PC-3 (cell line): Measurements from ENCODE around the gene CRISPLD2. TPM values are rescaled to one million over a fixed set of nuclear protein-coding genes. Genes with fewer than 3 reads are reported as not detected.

ENCODE experiments used
- ATAC-seq: fragments of 200-7000 bp; cut with Tn5 transposase; 2 replicates; pipeline ENCODE4 v1.9.1; 2020; ENCODE audit warnings: mild to moderate bottlenecking, moderate library complexity
- BruUV-seq: library from RNA; stranded (reverse); fragments of 400-500 nt; replicated peaks from 2 replicates; lab custom pipeline; 2021; lab: Mats Ljungman, UMichigan
- CTCF ChIA-PET: fragments of 300-600 bp; sonication (Branson Sonifier 250); formaldehyde crosslinking; loops from one replicate; lab custom pipeline; 2022; ENCODE audit warnings: antibody characterized with exemption; lab: Charles Lee
- POLR2A ChIA-PET: fragments of 300-600 bp; sonication (Branson Sonifier 250); formaldehyde crosslinking; loops from one replicate; lab custom pipeline; 2022; ENCODE audit warnings: antibody characterized with exemption; ENCODE audit not compliant: unreplicated experiment; lab: Charles Lee
- DNase-seq: peaks from one replicate; pipeline ENCODE4 v3.0.0-alpha.2; 2015
- H2AFZ ChIP-seq: fragments of 300-600 bp; sonication (generic); 2 replicates; pipeline ENCODE4 v1.6.0; 2016; ENCODE audit warnings: antibody characterized with exemption, low read length
- H3F3A ChIP-seq: fragments of 300-600 bp; sonication (generic); one replicate; pipeline ENCODE4 v1.6.0; 2017; ENCODE audit warnings: antibody characterized with exemption, low read length, control low read depth, mild to moderate bottlenecking; ENCODE audit not compliant: unreplicated experiment
- H3K27ac ChIP-seq: fragments of 300-600 bp; sonication (generic); 2 replicates; pipeline ENCODE4 v1.5.1; 2016; ENCODE audit warnings: mild to moderate bottlenecking, low read length
- H3K27me3 ChIP-seq: fragments of 300-600 bp; sonication (generic); 2 replicates; pipeline ENCODE4 v1.6.1; 2016; ENCODE audit warnings: low read length, mixed read lengths
- H3K36me3 ChIP-seq: fragments of 300-600 bp; sonication (generic); 2 replicates; pipeline ENCODE4 v1.6.1; 2016; ENCODE audit warnings: low read depth, mixed run types, low read length, mixed read lengths
- H3K4me1 ChIP-seq: fragments of 300-600 bp; sonication (generic); 2 replicates; pipeline ENCODE4 v1.5.1; 2016; ENCODE audit warnings: low read length; ENCODE audit not compliant: insufficient read depth
- H3K4me2 ChIP-seq: fragments of 300-600 bp; sonication (generic); 2 replicates; pipeline ENCODE4 v1.6.0; 2016; ENCODE audit warnings: low read length
- H3K4me3 ChIP-seq: fragments of 300-600 bp; sonication (generic); 2 replicates; pipeline ENCODE4 v1.5.1; 2016; ENCODE audit warnings: mild to moderate bottlenecking, low read length, mixed read lengths
- H3K79me2 ChIP-seq: fragments of 300-600 bp; sonication (generic); 2 replicates; pipeline ENCODE4 v1.6.1; 2017; ENCODE audit warnings: low read length, mixed read lengths
- H3K9ac ChIP-seq: fragments of 300-600 bp; sonication (generic); 2 replicates; pipeline ENCODE4 v1.6.0; 2016; ENCODE audit warnings: mild to moderate bottlenecking, low read length
- H3K9me2 ChIP-seq: fragments of 300-600 bp; sonication (generic); replicated peaks from 2 replicates; pipeline ENCODE4 v1.6.1; 2016; ENCODE audit warnings: mixed run types, low read length, mixed read lengths
- H3K9me3 ChIP-seq: fragments of 300-600 bp; sonication (generic); 2 replicates; pipeline ENCODE4 v1.6.1; 2016; ENCODE audit warnings: low read length, mixed read lengths
- H4K20me1 ChIP-seq: fragments of 300-600 bp; sonication (generic); 2 replicates; pipeline ENCODE4 v1.6.1; 2016; ENCODE audit warnings: low read length, mixed read lengths
- EZH2 ChIP-seq: fragments of 300-600 bp; sonication (generic); IDR thresholded peaks from one replicate; pipeline ENCODE4 v1.6.1; 2017; ENCODE audit warnings: antibody characterized with exemption, mild to moderate bottlenecking, low read length; ENCODE audit not compliant: unreplicated experiment
- EZH2phosphoT487 ChIP-seq: fragments of 300-600 bp; sonication (generic); IDR thresholded peaks from 2 replicates; pipeline ENCODE4 v1.6.1; 2018; ENCODE audit warnings: mild to moderate bottlenecking, antibody characterized with exemption, low read length, borderline replicate concordance
- intact Hi-C: fragments of 100-400 bp; cut with micrococcal nuclease; formaldehyde crosslinking; loops from 2 replicates; pipeline ENCODE4 v1.9.0; 2023
- total RNA-seq: library from RNA; depleted of rRNA; stranded (reverse); fragments of >200 nt; gene quantifications from 2 replicates; pipeline ENCODE4 v1.2.3, GENCODE V29; 2014
- TF ChIP-seq, protein P1 (sequence below): fragments of 300-600 bp; sonication (generic); conservative IDR thresholded peaks from 2 replicates; pipeline ENCODE4 v1.5.1; 2017; ENCODE audit warnings: antibody characterized with exemption, low read depth, mild to moderate bottlenecking, low read length

Gene CRISPLD2
- total RNA-seq, 1 experiment from 2014 or later: 2.8 TPM

DNA sequence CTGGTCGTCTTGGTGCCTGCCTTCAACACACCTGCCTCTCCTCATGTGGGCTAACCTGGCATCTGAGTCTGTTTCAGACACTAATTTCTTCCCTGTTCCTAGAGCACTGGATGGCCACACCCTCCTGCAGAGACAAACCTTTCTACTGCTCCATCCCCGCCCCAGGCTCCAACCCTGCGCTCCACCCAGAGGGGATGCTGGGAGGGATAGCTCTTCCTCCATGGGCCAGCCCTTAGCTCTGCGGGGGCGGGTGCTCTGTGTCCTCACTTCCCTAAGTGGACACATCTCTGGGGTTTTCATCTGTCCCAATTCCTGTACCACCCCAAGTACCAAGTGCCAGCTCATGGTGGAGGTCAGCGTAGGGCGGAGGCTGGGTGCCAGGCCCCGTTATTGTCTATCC lies 11.0 kb upstream of the CRISPLD2 start:
- Histone ChIP-seq H3K27me3 (no peaks in the 10 kb centered on the region), H3K36me3 (no peaks in the 10 kb centered on the region), H3K79me2 (no peaks in the 10 kb centered on the region), H4K20me1 (no peaks in the 10 kb centered on the region), H3K9ac (no peak overlapping the region), H2AFZ (no peak overlapping the region), H3K9me2 (no peaks in the 10 kb centered on the region), H3K27ac (no peak overlapping the region), H3K4me3 (no peak overlapping the region), H3K9me3 (no peaks in the 10 kb centered on the region), H3K4me2 (no peak overlapping the region), H3F3A (no peaks in the 10 kb centered on the region), H3K4me1 (peaks cover 13% of the 10 kb centered on the region)
- ChIA-PET POLR2A (no interaction called here), CTCF (no interaction called here)
- TF ChIP-seq EZH2phosphoT487: no peak
- ATAC-seq (no peak), DNase-seq (no peak)
- intact Hi-C loops: no loop called here
- BruUV-seq: no TSS peak

DNA sequence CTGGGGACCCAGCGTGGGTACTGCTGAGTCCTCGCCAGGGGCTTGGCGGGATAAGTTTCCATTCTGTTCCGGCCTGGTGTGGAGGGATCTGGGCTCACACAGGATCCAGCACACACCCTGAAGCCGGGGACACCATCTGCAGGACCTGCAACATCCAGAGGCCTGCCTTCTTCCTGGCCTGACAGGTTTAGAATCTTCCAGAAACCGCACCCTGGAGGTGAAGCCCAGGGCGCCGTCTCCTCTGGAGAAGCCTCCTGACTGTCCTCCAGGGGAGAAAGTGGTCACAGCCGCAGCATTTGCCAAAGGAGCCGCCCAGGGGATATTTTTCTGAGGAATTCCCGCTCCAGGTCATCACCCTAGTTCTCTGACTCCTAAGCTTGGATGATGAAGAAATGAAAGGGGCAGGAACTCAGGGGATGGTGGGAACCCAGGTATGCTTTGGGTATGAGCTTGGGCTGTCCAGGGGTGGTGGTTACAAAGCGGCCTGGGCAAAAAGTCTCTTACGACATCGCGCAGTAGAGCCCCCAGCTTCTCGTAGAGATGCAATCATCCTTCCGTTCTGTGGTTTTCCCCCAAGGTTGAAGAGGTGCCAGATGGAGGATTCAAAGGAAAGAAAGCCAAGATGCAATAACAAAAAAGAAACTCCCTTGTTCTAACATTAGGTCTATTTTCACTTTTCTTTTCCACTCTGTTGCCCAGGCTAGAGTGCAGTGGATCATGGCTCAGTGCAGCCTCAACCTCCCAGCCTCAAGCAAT lies 9.1 kb upstream of the CRISPLD2 start:
- POLR2A ChIA-PET: no interaction called here
- Histone ChIP-seq H3F3A (no peaks in the 10 kb centered on the region), H3K9ac (no peak overlapping the region), H3K36me3 (no peaks in the 10 kb centered on the region), H3K79me2 (no peaks in the 10 kb centered on the region), H3K9me3 (no peaks in the 10 kb centered on the region), H3K27ac (no peak overlapping the region), H3K4me1 (peaks cover 13% of the 10 kb centered on the region), H3K9me2 (no peaks in the 10 kb centered on the region), H3K27me3 (no peaks in the 10 kb centered on the region), H3K4me3 (no peak overlapping the region), H2AFZ (no peak overlapping the region), H4K20me1 (no peaks in the 10 kb centered on the region), H3K4me2 (no peak overlapping the region)
- no TSS peak for BruUV-seq
- TF ChIP-seq, protein P1, sequence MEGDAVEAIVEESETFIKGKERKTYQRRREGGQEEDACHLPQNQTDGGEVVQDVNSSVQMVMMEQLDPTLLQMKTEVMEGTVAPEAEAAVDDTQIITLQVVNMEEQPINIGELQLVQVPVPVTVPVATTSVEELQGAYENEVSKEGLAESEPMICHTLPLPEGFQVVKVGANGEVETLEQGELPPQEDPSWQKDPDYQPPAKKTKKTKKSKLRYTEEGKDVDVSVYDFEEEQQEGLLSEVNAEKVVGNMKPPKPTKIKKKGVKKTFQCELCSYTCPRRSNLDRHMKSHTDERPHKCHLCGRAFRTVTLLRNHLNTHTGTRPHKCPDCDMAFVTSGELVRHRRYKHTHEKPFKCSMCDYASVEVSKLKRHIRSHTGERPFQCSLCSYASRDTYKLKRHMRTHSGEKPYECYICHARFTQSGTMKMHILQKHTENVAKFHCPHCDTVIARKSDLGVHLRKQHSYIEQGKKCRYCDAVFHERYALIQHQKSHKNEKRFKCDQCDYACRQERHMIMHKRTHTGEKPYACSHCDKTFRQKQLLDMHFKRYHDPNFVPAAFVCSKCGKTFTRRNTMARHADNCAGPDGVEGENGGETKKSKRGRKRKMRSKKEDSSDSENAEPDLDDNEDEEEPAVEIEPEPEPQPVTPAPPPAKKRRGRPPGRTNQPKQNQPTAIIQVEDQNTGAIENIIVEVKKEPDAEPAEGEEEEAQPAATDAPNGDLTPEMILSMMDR: no peak
- TF ChIP-seq EZH2phosphoT487: no peak
- TF ChIP-seq EZH2: no peak
- ATAC-seq (no peak), DNase-seq (no peak)
- CTCF ChIA-PET: no interaction called here
- intact Hi-C loops: no loop called here

DNA sequence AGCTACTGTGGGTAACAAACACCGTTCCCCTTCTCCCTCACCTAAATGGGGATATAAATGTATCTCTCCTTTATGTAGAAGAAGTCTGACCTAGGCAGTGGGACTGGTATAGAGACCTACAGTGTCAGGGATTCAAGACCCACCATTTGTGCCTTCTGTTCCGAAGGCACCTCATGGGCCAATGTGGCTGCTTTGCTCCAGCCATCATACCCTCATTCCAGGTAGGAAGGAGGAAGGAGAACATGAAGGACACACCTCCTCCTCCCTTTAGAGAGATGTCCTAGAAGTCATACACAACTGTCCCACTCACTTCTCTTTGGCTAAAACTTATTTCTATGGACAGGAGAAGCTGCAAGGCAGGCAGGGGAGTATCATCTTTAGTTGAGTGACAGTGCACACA lies 8.3 kb upstream of the CRISPLD2 start:
- intact Hi-C loops: no loop called here
- Histone ChIP-seq H3K9me3 (no peaks in the 10 kb centered on the region), H2AFZ (no peak overlapping the region), H3K27ac (no peak overlapping the region), H3K79me2 (no peaks in the 10 kb centered on the region), H3F3A (no peaks in the 10 kb centered on the region), H3K9ac (no peak overlapping the region), H3K4me2 (no peak overlapping the region), H3K4me3 (no peak overlapping the region), H3K4me1 (peaks cover 8% of the 10 kb centered on the region), H3K27me3 (no peaks in the 10 kb centered on the region), H3K9me2 (no peaks in the 10 kb centered on the region), H4K20me1 (no peaks in the 10 kb centered on the region), H3K36me3 (no peaks in the 10 kb centered on the region)
- CTCF ChIA-PET: no interaction called here
- ATAC-seq (no peak), DNase-seq (no peak)
- no TSS peak for BruUV-seq
- TF ChIP-seq EZH2: no peak
- TF ChIP-seq, protein P1: no peak
- no peak for TF ChIP-seq EZH2phosphoT487
- POLR2A ChIA-PET: no interaction called here
